K562 (cell line): ENCODE data around the gene PDF. TPM values are rescaled to one million over a fixed set of nuclear protein-coding genes. Genes with fewer than 3 reads are reported as not detected.

Experiments
- AFF1 ChIP-seq, 2 experiments: fragments of 450-650 bp; IDR thresholded peaks; 2 replicates each; pipeline ENCODE4 v1.6.1; 2018; ENCODE audit warnings: mild to moderate bottlenecking in 2 of 2, low read depth in 1 of 2; ENCODE audit not compliant: partially characterized antibody in 2 of 2
- ARHGAP35 ChIP-seq: fragments of 450-650 bp; IDR thresholded peaks from 2 replicates; pipeline ENCODE4 v1.6.1; 2018; ENCODE audit not compliant: partially characterized antibody
- ARID3A ChIP-seq: IDR thresholded peaks from 2 replicates; pipeline ENCODE4 v1.6.1; 2012; ENCODE audit warnings: low read depth, low read length, improper control_type of control experiment, borderline replicate concordance
- PHTF2 ChIP-seq: fragments of 250-450 bp; sonication (Bioruptor Pico); IDR thresholded peaks from 2 replicates; pipeline ENCODE4 v1.5.0; 2021; ENCODE audit warnings: mild to moderate bottlenecking
- PKNOX1 ChIP-seq: fragments of 450-650 bp; IDR thresholded peaks from 2 replicates; pipeline ENCODE4 v1.6.1; 2016
- SLC30A9 ChIP-seq: fragments of 250-450 bp; sonication (Bioruptor Pico); IDR thresholded peaks from 2 replicates; pipeline ENCODE4 v1.8.0; 2022; ENCODE audit warnings: mild to moderate bottlenecking, moderate library complexity
- THRB ChIP-seq: fragments of 450-650 bp; formaldehyde crosslinking; conservative IDR thresholded peaks from 2 replicates; pipeline ENCODE4 v1.4.0; 2022; ENCODE audit warnings: mild to moderate bottlenecking, missing genetic modification characterization
- ZNF347 ChIP-seq: fragments of 450-650 bp; formaldehyde crosslinking; IDR thresholded peaks from 2 replicates; pipeline ENCODE4 v1.4.0; 2020; ENCODE audit warnings: low read depth, mild to moderate bottlenecking, moderate library complexity
- ZNF609 ChIP-seq: sonication (generic); formaldehyde crosslinking; IDR thresholded peaks from 2 replicates; pipeline ENCODE4 v1.8.1; 2023; ENCODE audit warnings: missing genetic modification reagents, mild to moderate bottlenecking, borderline replicate concordance
- polyA plus RNA-seq, 8 experiments: library from polyadenylated mRNA; depleted of rRNA in 4 of 8; stranded (reverse) in 5 of 8; unstranded in 3 of 8; fragments of >200 nt; fragmentation: Nextera tagmentation in 2 of 8; fragmentation: Illumina TruSeq in 1 of 8; extraction: Ambion mirVana in 2 of 8; extraction: Trizol in 1 of 8; gene quantifications; 2 replicates each; pipeline versions ENCODE4 v1.2.1 to v1.2.3, GENCODE V29; 2011 to 2014; ENCODE audit warnings: inconsistent platforms in 1 of 8, missing spikeins in 1 of 8
- total RNA-seq, 7 experiments: library from RNA; depleted of rRNA in 6 of 7; stranded (reverse); fragments of >200 nt in 6 of 7; fragmentation: Illumina TruSeq in 2 of 7; extraction: Trizol in 2 of 7; gene quantifications; 2 replicates each; pipeline versions ENCODE4 v1.2.1 to v1.2.3, GENCODE V29; 2011 to 2021; ENCODE audit warnings: low replicate concordance in 1 of 7

Gene PDF
- total and polyA plus RNA-seq, 9 of the 15 experiments (the other 6 are each of a cell fraction or from before 2014, with no cell fraction given) = 0.15 to 72.4 (median 5.6) TPM

DNA sequence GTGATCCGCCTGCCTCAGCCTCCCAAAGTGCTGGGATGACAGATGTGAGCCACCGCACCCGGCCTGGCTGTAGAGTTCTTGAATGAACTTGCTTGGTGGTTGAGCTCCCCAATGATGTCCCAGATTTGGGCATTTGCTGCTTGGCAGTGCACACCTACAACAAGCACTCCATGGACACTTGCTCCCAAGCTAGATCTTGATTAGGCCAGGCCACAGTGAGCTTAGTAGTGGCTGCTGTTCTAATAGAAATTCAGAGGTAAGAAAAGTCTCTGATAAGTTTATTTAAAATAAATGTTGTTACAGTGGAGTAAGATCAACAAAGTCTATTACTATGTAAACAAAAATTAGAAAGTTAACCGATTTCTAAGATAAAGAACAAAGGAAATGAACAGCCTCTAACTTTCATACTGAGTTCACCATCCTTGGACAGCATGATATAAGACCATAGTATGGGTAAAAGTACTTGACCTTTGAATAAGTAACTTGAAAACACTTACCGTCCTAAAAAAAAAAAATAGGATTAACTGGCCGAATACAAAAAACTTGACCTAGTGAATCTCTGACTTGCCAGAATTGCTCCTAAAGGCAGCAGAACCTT lies 20.2 kb upstream of the PDF start (continued):
- TF ChIP-seq SLC30A9 (no peak), AFF1 (IDR thresholded peaks at IDR 0.05; ENCODE audit: low read depth in 1 of 2, partially characterized antibody in 2 of 2) (no peak), PKNOX1 (no peak), ARID3A (no peak), ZNF347 (no peak), PHTF2 (CRISPR knock-in tag) (no peak), THRB (CRISPR knock-in tag) (no peak), ARHGAP35 (no peak), ZNF609 (CRISPR knock-in tag) (no peak)
